Activated CD8-positive, alpha-beta memory T cell treated with anti-CD3 and anti-CD28 coated beads, Interleukin-2, amount 10 ng/mL, durations not matched to agents 7 days and 5 days (primary cell): ENCODE data around the gene SLC36A2. TPM values are rescaled to one million over a fixed set of nuclear protein-coding genes. Genes with fewer than 3 reads are reported as not detected.

Experiments used
- total RNA-seq, 2 experiments: library from RNA; stranded (reverse); gene quantifications; one replicate each; pipeline ENCODE4 v1.2.3, GENCODE V29; 2021

SLC36A2 gene
- total RNA-seq, 2 experiments from 2014 or later = not detected

Other genes starting within 250 kb of the SLC36A2 start
- 100 to 1,000 TPM; 623 to 640 TPM for gene ANXA6, start 189.8 kb downstream of the SLC36A2 start, total RNA-seq
- 10 to 100 TPM; 73.1 to 89.1 TPM for gene CCDC69, start 123.5 kb downstream of the SLC36A2 start, total RNA-seq
- 10 to 100 TPM; 13.4 to 18.7 TPM for gene GM2A, start 94.4 kb downstream of the SLC36A2 start, total RNA-seq
- not detected for gene SLC36A3, start 43.8 kb downstream of the SLC36A2 start, total RNA-seq
- 1 to 10 TPM; 6.4 to 6.7 TPM for gene SLC36A1, start 100.0 kb upstream of the SLC36A2 start, total RNA-seq
- not detected for gene FAT2, start 243.8 kb upstream of the SLC36A2 start, total RNA-seq